Measurements from ENCODE around the gene RDX. TPM values are rescaled to one million over a fixed set of nuclear protein-coding genes. Genes with fewer than 3 reads are reported as not detected.

Gene RDX
- total and polyA plus RNA-seq, 10 of the 15 experiments (the other 5 are each of a cell fraction or from before 2014, with no cell fraction given) = 24.6 to 62.2 (median 47.8) TPM

- ChIA-PET SMC1A (ENCODE audit: uncharacterized antibody, unreplicated experiment) (interaction anchor here (0.7 to 1.5 kb wide), 2 partner anchors 11 to 147 kb away, joined by 3 to 5 read pairs; no protein-coding TSS in a partner anchor), CTCF (interaction anchor here (0.6 to 1.3 kb wide), 3 partner anchors 18 to 1874 kb away, joined by 3 to 4 read pairs (median 4); no protein-coding TSS in a partner anchor), RAD21 (ENCODE audit: unreplicated experiment) (interaction anchor here (1.4 kb wide), 1 partner anchor 154 kb away, joined by 4 read pairs; no protein-coding TSS in a partner anchor), POLR2A (no interaction called here)
- Histone ChIP-seq H3K27me3 (replicated peaks in 1 of 2; ENCODE audit: control insufficient read depth in 2 of 2, insufficient read depth in 2 of 2, low read length in 1 of 2) (no peaks in the 10 kb centered on the region), H3K9me3 (replicated peaks; ENCODE audit: control insufficient read depth, insufficient read depth, low read length) (no peaks in the 10 kb centered on the region), H3K9ac (ENCODE audit: control insufficient read depth, insufficient read depth, low read length) (no peak overlapping the region), H3K4me3 (no peak overlapping the region), H3K36me3 (ENCODE audit: control insufficient read depth in 2 of 2, insufficient read depth in 2 of 2, low read length in 1 of 2) (no peaks in the 10 kb centered on the region), H3K27ac (ENCODE audit: control insufficient read depth, insufficient read depth) (no peak overlapping the region), H3K4me1 (ENCODE audit: control insufficient read depth, insufficient read depth, low read length) (no peaks in the 10 kb centered on the region), H2AFZ (ENCODE audit: control insufficient read depth, low read depth, low read length) (no peak overlapping the region), H4K20me1 (ENCODE audit: control insufficient read depth, insufficient read depth) (no peaks in the 10 kb centered on the region), H3K4me2 (ENCODE audit: control insufficient read depth, insufficient read depth) (no peak overlapping the region), H3K79me2 (ENCODE audit: control insufficient read depth, insufficient read depth, low read length) (no peaks in the 10 kb centered on the region)
- WGBS (ENCODE audit: insufficient coverage, insufficient replicate concordance, low lambda C conversion rate, missing lambda C conversion rate) = 98% methylated on average over 4 of the region's 4 CpGs
- FAIRE-seq (no peak), DNase-seq (ENCODE audit: low read depth, low spot score) (no peak), ATAC-seq (no peak)
- BruUV-seq (replicated peaks) = no TSS peak
- in situ Hi-C loops (cut with MboI) = no loop called here
- intact Hi-C loops (cut with micrococcal nuclease; ENCODE audit: unreplicated experiment) = no loop called here
- TF ChIP-seq CHD2 (IDR thresholded peaks at IDR 0.05; ENCODE audit: borderline replicate concordance, low read depth, low read length) (no peak), BCL11A (IDR thresholded peaks at IDR 0.05; ENCODE audit: low read depth, low read length) (no peak), ATF2 (IDR thresholded peaks at IDR 0.05; ENCODE audit: low read length) (no peak), DPF2 (IDR thresholded peaks at IDR 0.05) (no peak), FOS (IDR thresholded peaks at IDR 0.05; ENCODE audit: borderline replicate concordance, extremely low read depth, insufficient read length) (no peak), ZBTB11 (CRISPR knock-in tag; IDR thresholded peaks at IDR 0.05) (no peak), NFXL1 (IDR thresholded peaks at IDR 0.05; ENCODE audit: borderline replicate concordance) (no peak), EED (IDR thresholded peaks at IDR 0.05; ENCODE audit: low read depth) (no peak), NFIC (IDR thresholded peaks at IDR 0.05; ENCODE audit: low read depth, low read length) (no peak), MEF2A (IDR thresholded peaks at IDR 0.05; ENCODE audit: insufficient read depth, low read depth, low read length) (no peak), USF2 (IDR thresholded peaks at IDR 0.05; ENCODE audit: borderline replicate concordance, low read depth, low read length) (no peak), GATAD2B (conservative IDR thresholded peaks at IDR 0.05; ENCODE audit: low read depth) (no peak)
- TF ChIP-seq, protein P1, sequence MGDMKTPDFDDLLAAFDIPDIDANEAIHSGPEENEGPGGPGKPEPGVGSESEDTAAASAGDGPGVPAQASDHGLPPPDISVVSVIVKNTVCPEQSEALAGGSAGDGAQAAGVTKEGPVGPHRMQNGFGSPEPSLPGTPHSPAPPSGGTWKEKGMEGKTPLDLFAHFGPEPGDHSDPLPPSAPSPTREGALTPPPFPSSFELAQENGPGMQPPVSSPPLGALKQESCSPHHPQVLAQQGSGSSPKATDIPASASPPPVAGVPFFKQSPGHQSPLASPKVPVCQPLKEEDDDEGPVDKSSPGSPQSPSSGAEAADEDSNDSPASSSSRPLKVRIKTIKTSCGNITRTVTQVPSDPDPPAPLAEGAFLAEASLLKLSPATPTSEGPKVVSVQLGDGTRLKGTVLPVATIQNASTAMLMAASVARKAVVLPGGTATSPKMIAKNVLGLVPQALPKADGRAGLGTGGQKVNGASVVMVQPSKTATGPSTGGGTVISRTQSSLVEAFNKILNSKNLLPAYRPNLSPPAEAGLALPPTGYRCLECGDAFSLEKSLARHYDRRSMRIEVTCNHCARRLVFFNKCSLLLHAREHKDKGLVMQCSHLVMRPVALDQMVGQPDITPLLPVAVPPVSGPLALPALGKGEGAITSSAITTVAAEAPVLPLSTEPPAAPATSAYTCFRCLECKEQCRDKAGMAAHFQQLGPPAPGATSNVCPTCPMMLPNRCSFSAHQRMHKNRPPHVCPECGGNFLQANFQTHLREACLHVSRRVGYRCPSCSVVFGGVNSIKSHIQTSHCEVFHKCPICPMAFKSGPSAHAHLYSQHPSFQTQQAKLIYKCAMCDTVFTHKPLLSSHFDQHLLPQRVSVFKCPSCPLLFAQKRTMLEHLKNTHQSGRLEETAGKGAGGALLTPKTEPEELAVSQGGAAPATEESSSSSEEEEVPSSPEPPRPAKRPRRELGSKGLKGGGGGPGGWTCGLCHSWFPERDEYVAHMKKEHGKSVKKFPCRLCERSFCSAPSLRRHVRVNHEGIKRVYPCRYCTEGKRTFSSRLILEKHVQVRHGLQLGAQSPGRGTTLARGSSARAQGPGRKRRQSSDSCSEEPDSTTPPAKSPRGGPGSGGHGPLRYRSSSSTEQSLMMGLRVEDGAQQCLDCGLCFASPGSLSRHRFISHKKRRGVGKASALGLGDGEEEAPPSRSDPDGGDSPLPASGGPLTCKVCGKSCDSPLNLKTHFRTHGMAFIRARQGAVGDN (IDR thresholded peaks at IDR 0.05) = no peak
Observed at GRCh38 chr11:110219006-110219785, 77.2 kb downstream of the RDX start.
